Cardiac ventricle fibroblast (primary cell): ENCODE data around the gene MFSD6. TPM values are rescaled to one million over a fixed set of nuclear protein-coding genes. Genes with fewer than 3 reads are reported as not detected.

Experiments
- total RNA-seq: library from RNA; depleted of rRNA; stranded (reverse); fragments of >200 nt; gene quantifications from 2 replicates; pipeline ENCODE4 v1.2.3, GENCODE V29; 2015

Gene MFSD6
- total RNA-seq = 1.6 and 4.7 TPM in 2 replicates

DNA sequence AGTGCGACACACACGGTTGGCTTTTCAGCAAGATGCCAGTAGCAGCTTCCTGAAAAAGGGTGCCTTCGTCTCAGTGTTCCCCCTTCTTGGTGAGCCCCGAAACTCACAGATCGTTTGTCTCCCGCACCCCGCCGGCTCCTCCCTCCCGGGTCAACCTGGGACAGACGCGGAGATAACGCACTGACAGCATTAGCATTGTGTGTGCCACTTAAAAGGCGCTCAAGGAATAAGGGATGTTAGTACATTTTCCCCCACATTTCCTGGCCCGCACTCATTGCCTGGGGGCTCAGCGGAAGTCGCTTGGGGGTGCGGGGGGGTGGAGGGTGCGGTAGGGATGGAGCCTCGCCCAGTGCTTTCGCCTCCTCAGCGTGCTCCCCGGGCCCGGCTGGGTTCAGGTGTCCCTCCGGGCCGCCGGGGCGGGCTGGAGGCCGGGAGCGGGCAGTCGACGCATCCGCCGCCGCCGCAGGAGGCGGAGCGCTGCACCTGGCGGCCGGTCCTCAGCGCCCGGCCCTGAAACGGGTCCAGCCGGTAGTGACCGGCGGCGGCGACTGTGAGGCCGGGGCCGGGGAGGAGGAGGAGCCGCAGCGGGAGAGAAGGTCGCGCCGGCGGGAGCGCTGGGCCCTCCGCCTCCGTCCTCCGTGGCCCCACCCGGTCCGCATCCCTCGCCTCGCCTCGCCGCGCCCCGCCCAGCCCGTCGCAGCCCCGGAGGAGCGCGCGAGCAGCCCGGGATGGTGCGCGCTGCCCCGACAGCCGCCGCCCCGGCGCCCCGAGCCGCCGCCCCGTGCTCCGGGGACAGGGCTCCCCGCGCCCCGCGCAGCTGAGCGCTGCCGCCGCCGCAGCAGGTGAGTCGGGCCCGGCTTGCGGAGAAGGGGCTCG lies at the start of gene MFSD6:
Gene MFSD6 (plus strand): TSS at position 694 of the 876 bp plus-strand sequence. CDS start 27,675 bp downstream, outside the sequence.

DNA sequence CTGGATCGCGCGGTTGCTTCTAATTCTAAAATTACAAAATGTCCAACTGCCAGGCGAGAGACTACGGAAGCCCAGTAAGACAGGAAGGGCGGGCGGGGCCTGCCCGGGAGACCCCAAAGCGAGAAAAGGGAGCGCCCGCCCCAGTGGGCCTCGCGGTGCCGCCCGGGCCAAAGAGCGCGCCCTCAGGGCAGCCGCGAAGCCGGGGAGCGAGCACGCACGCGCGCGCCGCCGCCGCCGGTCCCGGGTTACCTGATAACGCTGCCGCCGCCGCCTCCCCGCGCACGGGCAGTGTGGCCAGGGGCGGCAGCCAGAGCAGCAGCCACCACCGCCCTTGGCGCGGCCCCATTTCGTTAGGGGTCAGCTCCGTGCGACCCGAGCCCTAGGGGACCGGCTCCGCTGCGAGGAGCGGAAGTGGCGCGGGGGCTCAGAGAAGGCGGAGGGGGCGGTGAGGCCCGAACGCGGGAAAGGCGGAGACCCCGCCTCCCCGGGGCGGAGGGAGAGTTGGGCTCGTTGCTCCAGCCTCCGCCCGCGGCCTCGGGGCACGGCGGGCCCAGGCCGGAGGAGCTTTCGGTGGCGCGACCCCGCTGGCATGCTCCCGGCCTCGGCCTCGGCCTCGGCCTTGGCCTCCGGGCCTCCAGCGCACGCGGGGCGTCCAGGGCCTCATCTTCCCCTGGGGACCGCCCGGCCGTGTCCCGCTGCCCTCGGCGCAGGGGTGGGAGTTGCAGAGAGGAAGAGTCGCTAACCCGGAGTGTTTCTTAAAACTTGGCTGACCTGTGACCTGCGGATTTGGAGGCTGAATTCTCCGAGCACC lies 126.4 kb downstream of the MFSD6 start, which contains the start of gene NEMP2:
Gene NEMP2 (minus strand): TSS at position 413 of the 811 bp plus-strand sequence. CDS start 67 bp downstream, at position 346.

Other genes starting within 250 kb of the MFSD6 start
- 8.7 and 15.5 TPM in 2 replicates for gene HIBCH, start 88.5 kb upstream of the MFSD6 start, total RNA-seq
- 5.8 and 16.3 TPM in 2 replicates for gene INPP1, start 64.8 kb upstream of the MFSD6 start, total RNA-seq
- gene NEMP2, start 126.4 kb downstream of the MFSD6 start, total RNA-seq = 1.7 and 1.8 TPM in 2 replicates
- gene NAB1, start 240.7 kb downstream of the MFSD6 start, total RNA-seq = 20.5 and 22.4 TPM in 2 replicates